Stimulated activated effector memory CD8-positive, alpha-beta T cell treated with anti-CD3 and anti-CD28 coated beads, Interleukin-12 subunit alpha, Interleukin-12 subunit beta, amount 100 ng/mL, for 72 hours (primary cell): ENCODE data around the gene DCTN2.

Experiments
- ATAC-seq: fragments of 150-1000 bp; cut with Tn5 transposase; 2 replicates; pipeline ENCODE4 v1.10.0; 2021
- DNase-seq, 2 donors: peaks; one replicate each; pipeline ENCODE4 v3.0.0; 2021 to 2022; ENCODE audit warnings: low spot score in 2 of 2
- H3K27ac Mint-ChIP-seq: one replicate; pipeline ENCODE4 v1.8.0; 2022; ENCODE audit warnings: mild to moderate bottlenecking, mixed read lengths
- H3K36me3 Mint-ChIP-seq: one replicate; pipeline ENCODE4 v1.8.0; 2022; ENCODE audit warnings: mild to moderate bottlenecking, mixed read lengths
- H3K4me1 Mint-ChIP-seq: one replicate; pipeline ENCODE4 v1.8.0; 2022; ENCODE audit warnings: mixed read lengths
- H3K4me3 Mint-ChIP-seq: one replicate; pipeline ENCODE4 v1.8.0; 2022; ENCODE audit warnings: mild to moderate bottlenecking, mixed read lengths
- H3K9me3 Mint-ChIP-seq: one replicate; pipeline ENCODE4 v1.8.0; 2022; ENCODE audit warnings: mixed read lengths

Gene DCTN2

GRCh38 chr12:57548013-57548315, 972 bp upstream of the DCTN2 start:
- ATAC-seq (no peak), DNase-seq (no peak)
- peak overlapping the region; percentile 97 for H3K4me3 Mint-ChIP-seq
- no peaks in the 10 kb centered on the region for H3K9me3 Mint-ChIP-seq
- no peak overlapping the region for H3K27ac Mint-ChIP-seq
- peaks cover 54% of the 10 kb centered on the region for H3K4me1 Mint-ChIP-seq
- H3K36me3 Mint-ChIP-seq, result peaks cover 31% of the 10 kb centered on the region

GRCh38 chr12:57547288-57548012, 458 bp upstream of the DCTN2 start:
- ATAC-seq, result no peak
- Mint-ChIP-seq H3K36me3 (peaks cover 35% of the 10 kb centered on the region), H3K9me3 (no peaks in the 10 kb centered on the region), H3K4me1 (peaks cover 54% of the 10 kb centered on the region), H3K4me3 (peak overlapping the region; percentile 97), H3K27ac (peak overlapping the region; percentile 99)
- no peak for DNase-seq

- Mint-ChIP-seq H3K27ac (peak overlapping the region; percentile 99), H3K4me3 (peak overlapping the region; percentile 97), H3K36me3 (peaks cover 50% of the 10 kb centered on the region), H3K9me3 (no peaks in the 10 kb centered on the region), H3K4me1 (peaks cover 53% of the 10 kb centered on the region)
- DNase-seq, result no peak
- no peak for ATAC-seq
These were observed 1.1 kb downstream of the DCTN2 start for GRCh38 chr12:57545809-57546437.

GRCh38 chr12:57543581-57543980, 3.4 kb downstream of the DCTN2 start:
- Mint-ChIP-seq H3K9me3 (no peaks in the 10 kb centered on the region), H3K4me3 (no peak overlapping the region), H3K27ac (no peak overlapping the region), H3K36me3 (peaks cover 65% of the 10 kb centered on the region), H3K4me1 (peaks cover 53% of the 10 kb centered on the region)
- ATAC-seq (no peak), DNase-seq (no peak)

- Mint-ChIP-seq H3K27ac (no peak overlapping the region), H3K4me1 (peaks cover 48% of the 10 kb centered on the region), H3K4me3 (no peak overlapping the region), H3K36me3 (peaks cover 75% of the 10 kb centered on the region), H3K9me3 (no peaks in the 10 kb centered on the region)
- DNase-seq, result no peak
- ATAC-seq, result no peak
These were observed 5.3 kb downstream of the DCTN2 start for GRCh38 chr12:57541717-57542116.

- peaks cover 42% of the 10 kb centered on the region for H3K4me1 Mint-ChIP-seq
- H3K4me3 Mint-ChIP-seq, result no peak overlapping the region
- DNase-seq (no peak), ATAC-seq (no peak)
- peaks cover 69% of the 10 kb centered on the region for H3K36me3 Mint-ChIP-seq
- no peaks in the 10 kb centered on the region for H3K9me3 Mint-ChIP-seq
- no peak overlapping the region for H3K27ac Mint-ChIP-seq
These were observed 6.0 kb downstream of the DCTN2 start for GRCh38 chr12:57541001-57541400.

- no peak for ATAC-seq
- H3K4me1 Mint-ChIP-seq, result peaks cover 28% of the 10 kb centered on the region
These were observed 7.7 kb downstream of the DCTN2 start for GRCh38 chr12:57539134-57539768.

GRCh38 chr12:57536597-57536942, 10.4 kb downstream of the DCTN2 start:
- Mint-ChIP-seq H3K4me3 (no peak overlapping the region), H3K27ac (peak overlapping the region; percentile 81), H3K36me3 (peaks cover 82% of the 10 kb centered on the region), H3K9me3 (no peaks in the 10 kb centered on the region), H3K4me1 (peaks cover 21% of the 10 kb centered on the region)
- no peak for ATAC-seq
- no peak for DNase-seq

More at GRCh38 chr12:57539134-57539768, 7.7 kb downstream of the DCTN2 start:
- no peak overlapping the region for H3K4me3 Mint-ChIP-seq
- no peak for DNase-seq
- peak overlapping the region; percentile 26 for H3K27ac Mint-ChIP-seq
- no peaks in the 10 kb centered on the region for H3K9me3 Mint-ChIP-seq
- peaks cover 76% of the 10 kb centered on the region for H3K36me3 Mint-ChIP-seq

GRCh38 chr12:57535764-57536596, 11.0 kb downstream of the DCTN2 start:
- H3K36me3 Mint-ChIP-seq, result peaks cover 82% of the 10 kb centered on the region
- DNase-seq (no peak), ATAC-seq (no peak)
- no peak overlapping the region for H3K4me3 Mint-ChIP-seq
- H3K4me1 Mint-ChIP-seq, result peaks cover 21% of the 10 kb centered on the region
- H3K9me3 Mint-ChIP-seq, result no peaks in the 10 kb centered on the region
- peak overlapping the region; percentile 81 for H3K27ac Mint-ChIP-seq

GRCh38 chr12:57534991-57535543, 11.9 kb downstream of the DCTN2 start:
- peak overlapping the region; percentile 81 for H3K27ac Mint-ChIP-seq
- H3K36me3 Mint-ChIP-seq, result peaks cover 83% of the 10 kb centered on the region
- ATAC-seq (no peak), DNase-seq (no peak)
- no peak overlapping the region for H3K4me3 Mint-ChIP-seq
- H3K4me1 Mint-ChIP-seq, result peaks cover 15% of the 10 kb centered on the region
- no peaks in the 10 kb centered on the region for H3K9me3 Mint-ChIP-seq

- peaks cover 91% of the 10 kb centered on the region for H3K36me3 Mint-ChIP-seq
- DNase-seq (no peak), ATAC-seq (no peak)
- H3K4me3 Mint-ChIP-seq, result no peak overlapping the region
- H3K9me3 Mint-ChIP-seq, result no peaks in the 10 kb centered on the region
- H3K4me1 Mint-ChIP-seq, result peaks cover 8% of the 10 kb centered on the region
- no peak overlapping the region for H3K27ac Mint-ChIP-seq
These were observed 12.7 kb downstream of the DCTN2 start for GRCh38 chr12:57534250-57534649.

GRCh38 chr12:57533108-57533507, 13.9 kb downstream of the DCTN2 start:
- peak overlapping the region; percentile 78 for H3K27ac Mint-ChIP-seq
- ATAC-seq (no peak), DNase-seq (no peak)
- no peaks in the 10 kb centered on the region for H3K4me1 Mint-ChIP-seq
- peaks cover 91% of the 10 kb centered on the region for H3K36me3 Mint-ChIP-seq
- no peaks in the 10 kb centered on the region for H3K9me3 Mint-ChIP-seq
- H3K4me3 Mint-ChIP-seq, result no peak overlapping the region

- ATAC-seq (no peak), DNase-seq (no peak)
- H3K27ac Mint-ChIP-seq, result no peak overlapping the region
- no peak overlapping the region for H3K4me3 Mint-ChIP-seq
- H3K36me3 Mint-ChIP-seq, result peaks cover 93% of the 10 kb centered on the region
- H3K4me1 Mint-ChIP-seq, result peaks cover 1% of the 10 kb centered on the region
- no peaks in the 10 kb centered on the region for H3K9me3 Mint-ChIP-seq
These were observed 15.2 kb downstream of the DCTN2 start for GRCh38 chr12:57531836-57532235.

GRCh38 chr12:57530396-57531142, 16.4 kb downstream of the DCTN2 start:
- peaks cover 11% of the 10 kb centered on the region for H3K4me1 Mint-ChIP-seq
- H3K27ac Mint-ChIP-seq, result peak overlapping the region; percentile 71
- no peaks in the 10 kb centered on the region for H3K9me3 Mint-ChIP-seq
- no peak overlapping the region for H3K4me3 Mint-ChIP-seq
- no peak for DNase-seq
- peaks cover 100% of the 10 kb centered on the region for H3K36me3 Mint-ChIP-seq
- no peak for ATAC-seq
